Small intestine (tissue), 7 donors: Measurements from ENCODE around the gene HSPA6. TPM values are rescaled to one million over a fixed set of nuclear protein-coding genes. Genes with fewer than 3 reads are reported as not detected.

Experiments used
- DNase-seq, 2 donors: peaks; one replicate each; pipeline versions ENCODE4 v3.0.0 to v3.0.0-alpha.2; 2013
- FAIRE-seq: peaks from 2 replicates; lab custom pipeline; 2012; peaks lifted over from hg19 to GRCh38; lab: Jason Lieb, UNC
- H3K27ac ChIP-seq, 3 donors: one replicate each; pipeline ENCODE4 v1.5.1; 2013; ENCODE audit warnings: low read length in 2 of 3, mild to moderate bottlenecking in 2 of 3, control low read depth in 1 of 3, inconsistent platforms in 1 of 3, low read depth in 1 of 3, moderate library complexity in 1 of 3
- H3K27me3 ChIP-seq, 3 donors: one replicate each; pipeline ENCODE4 v1.6.1; 2013; ENCODE audit warnings: low read length in 3 of 3, inconsistent platforms in 1 of 3; ENCODE audit not compliant: control insufficient read depth in 3 of 3, insufficient read depth in 3 of 3
- H3K36me3 ChIP-seq, 3 donors: one replicate each; pipeline ENCODE4 v1.6.1; 2013; ENCODE audit warnings: low read length in 3 of 3, inconsistent platforms in 1 of 3, low read depth in 1 of 3, mild to moderate bottlenecking in 1 of 3, moderate library complexity in 1 of 3; ENCODE audit not compliant: control insufficient read depth in 3 of 3, insufficient read depth in 2 of 3
- H3K4me1 ChIP-seq, 3 donors: one replicate each; pipeline ENCODE4 v1.6.1; 2013; ENCODE audit warnings: low read length in 2 of 3, inconsistent platforms in 1 of 3, low read depth in 1 of 3, mild to moderate bottlenecking in 1 of 3, moderate library complexity in 1 of 3; ENCODE audit not compliant: control insufficient read depth in 3 of 3, insufficient read depth in 2 of 3
- H3K4me3 ChIP-seq, 3 donors: one replicate each; pipeline ENCODE4 v1.5.1; 2013; ENCODE audit warnings: low read length in 3 of 3, control low read depth in 1 of 3, inconsistent platforms in 1 of 3, low read depth in 1 of 3, mild to moderate bottlenecking in 1 of 3, moderate library complexity in 1 of 3
- H3K9me3 ChIP-seq, 2 donors: one replicate each; pipeline ENCODE4 v1.6.1; 2013; ENCODE audit warnings: low read depth in 1 of 2, low read length in 1 of 2; ENCODE audit not compliant: control insufficient read depth in 2 of 2, insufficient read depth in 1 of 2
- WGBS, 3 donors: extraction: QIAGEN DNeasy Blood & Tissue Kit; methylation state at CpG; one replicate each; pipeline ENCODE4 v1.1.7; 2013; 5-methylcytosine and 5-hydroxymethylcytosine counted together
- polyA plus RNA-seq, 4 donors: library from polyadenylated mRNA; stranded (reverse) in 3 of 4; unstranded in 1 of 4; fragments of 200-250 nt in 3 of 4; fragments of 120-200 nt in 1 of 4; gene quantifications; one replicate each; pipeline versions ENCODE4 v1.2.1 to v1.2.3, GENCODE V29; 2013
- donor health status: healthy with polysubstance abuse.
- donor health status: control.
- donor health status: control.
- donor health status: Bipolar disorder and iron deficiency.
- donor health status: healthy.

Gene HSPA6
- polyA plus RNA-seq, 4 donors: 0.22 to 1.6 (median 0.72) TPM

- Histone ChIP-seq H3K4me1 (peaks cover 0 to 3% (median 0%) of the 10 kb centered on the region in 3 donors), H3K36me3 (no peaks in the 10 kb centered on the region), H3K9me3 (no peaks in the 10 kb centered on the region), H3K27ac (peak overlapping the region in 1 of 3 donors; percentile 32), H3K27me3 (peaks cover 0 to 18% (median 4%) of the 10 kb centered on the region in 3 donors), H3K4me3 (no peak overlapping the region)
- WGBS, 3 donors: 73 to 85% (median 82%) methylated on average over 8 of the region's 8 CpGs
- DNase-seq: no peak
- no peak for FAIRE-seq
These were observed 25.0 kb upstream of the HSPA6 start for GRCh38 chr1:161499099-161500039.

GRCh38 chr1:161501234-161501633 lies 23.1 kb upstream of the HSPA6 start:
- no peak overlapping the region for H3K27ac ChIP-seq
- no peak overlapping the region for H3K4me3 ChIP-seq
- DNase-seq (no peak), FAIRE-seq (no peak)
- WGBS, 3 donors: 82 to 94% (median 86%) methylated on average over 1 of the region's 1 CpG
- H3K9me3 ChIP-seq: no peaks in the 10 kb centered on the region
- peaks cover 0 to 3% (median 0%) of the 10 kb centered on the region in 3 donors for H3K4me1 ChIP-seq
- no peaks in the 10 kb centered on the region for H3K36me3 ChIP-seq
- H3K27me3 ChIP-seq: peaks cover 0 to 15% (median 2%) of the 10 kb centered on the region in 3 donors

- DNase-seq: no peak
- no peak for FAIRE-seq
- H3K36me3 ChIP-seq: no peaks in the 10 kb centered on the region
- H3K4me1 ChIP-seq: peaks cover 0 to 3% (median 0%) of the 10 kb centered on the region in 3 donors
- H3K27me3 ChIP-seq: peaks cover 0 to 17% (median 2%) of the 10 kb centered on the region in 3 donors
- 58 to 74% (median 59%) methylated on average over 4 of the region's 4 CpGs for WGBS, 3 donors
- H3K4me3 ChIP-seq: no peak overlapping the region
- H3K9me3 ChIP-seq: no peaks in the 10 kb centered on the region
- H3K27ac ChIP-seq: no peak overlapping the region
These were observed 22.2 kb upstream of the HSPA6 start for GRCh38 chr1:161502181-161502580.

GRCh38 chr1:161502641-161503393 lies 21.5 kb upstream of the HSPA6 start:
- Histone ChIP-seq H3K4me1 (peaks cover 0 to 3% (median 0%) of the 10 kb centered on the region in 3 donors), H3K27me3 (peaks cover 0 to 17% (median 2%) of the 10 kb centered on the region in 3 donors), H3K27ac (no peak overlapping the region), H3K9me3 (no peaks in the 10 kb centered on the region), H3K4me3 (no peak overlapping the region), H3K36me3 (no peaks in the 10 kb centered on the region)
- no peak for FAIRE-seq
- 60 to 88% (median 70%) methylated on average over 1 of the region's 1 CpG for WGBS, 3 donors
- DNase-seq: no peak

DNA sequence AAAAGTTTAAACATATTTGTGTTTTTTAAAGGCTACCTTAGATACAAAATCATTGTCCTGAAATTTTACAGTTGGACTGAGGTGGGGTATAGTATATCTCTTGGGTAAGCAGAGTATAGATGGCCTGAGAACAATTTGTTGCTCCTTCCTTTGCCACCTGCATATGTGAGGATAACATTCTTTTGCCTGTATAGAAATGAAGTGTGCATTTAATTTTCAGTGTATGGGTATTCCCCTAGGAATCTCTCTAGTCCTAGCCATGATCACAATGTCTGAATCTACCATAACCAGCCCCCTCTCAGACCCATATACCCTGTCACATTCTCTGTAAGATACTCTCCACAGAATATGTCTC lies 21.0 kb upstream of the HSPA6 start:
- Histone ChIP-seq H3K27me3 (peaks cover 0 to 16% (median 2%) of the 10 kb centered on the region in 3 donors), H3K9me3 (no peaks in the 10 kb centered on the region), H3K27ac (no peak overlapping the region), H3K36me3 (no peaks in the 10 kb centered on the region), H3K4me1 (peaks cover 0 to 3% (median 0%) of the 10 kb centered on the region in 3 donors), H3K4me3 (no peak overlapping the region)
- FAIRE-seq: no peak
- DNase-seq: no peak

GRCh38 chr1:161505686-161506085 lies 18.7 kb upstream of the HSPA6 start:
- H3K27me3 ChIP-seq: peaks cover 0 to 11% (median 0%) of the 10 kb centered on the region in 3 donors
- no peaks in the 10 kb centered on the region for H3K36me3 ChIP-seq
- no peaks in the 10 kb centered on the region for H3K9me3 ChIP-seq
- H3K4me1 ChIP-seq: no peaks in the 10 kb centered on the region
- 81 to 91% (median 86%) methylated on average over 6 of the region's 6 CpGs for WGBS, 3 donors
- DNase-seq (no peak), FAIRE-seq (no peak)
- peak overlapping the region in 1 of 3 donors; percentile 72 for H3K27ac ChIP-seq
- no peak overlapping the region for H3K4me3 ChIP-seq

DNA sequence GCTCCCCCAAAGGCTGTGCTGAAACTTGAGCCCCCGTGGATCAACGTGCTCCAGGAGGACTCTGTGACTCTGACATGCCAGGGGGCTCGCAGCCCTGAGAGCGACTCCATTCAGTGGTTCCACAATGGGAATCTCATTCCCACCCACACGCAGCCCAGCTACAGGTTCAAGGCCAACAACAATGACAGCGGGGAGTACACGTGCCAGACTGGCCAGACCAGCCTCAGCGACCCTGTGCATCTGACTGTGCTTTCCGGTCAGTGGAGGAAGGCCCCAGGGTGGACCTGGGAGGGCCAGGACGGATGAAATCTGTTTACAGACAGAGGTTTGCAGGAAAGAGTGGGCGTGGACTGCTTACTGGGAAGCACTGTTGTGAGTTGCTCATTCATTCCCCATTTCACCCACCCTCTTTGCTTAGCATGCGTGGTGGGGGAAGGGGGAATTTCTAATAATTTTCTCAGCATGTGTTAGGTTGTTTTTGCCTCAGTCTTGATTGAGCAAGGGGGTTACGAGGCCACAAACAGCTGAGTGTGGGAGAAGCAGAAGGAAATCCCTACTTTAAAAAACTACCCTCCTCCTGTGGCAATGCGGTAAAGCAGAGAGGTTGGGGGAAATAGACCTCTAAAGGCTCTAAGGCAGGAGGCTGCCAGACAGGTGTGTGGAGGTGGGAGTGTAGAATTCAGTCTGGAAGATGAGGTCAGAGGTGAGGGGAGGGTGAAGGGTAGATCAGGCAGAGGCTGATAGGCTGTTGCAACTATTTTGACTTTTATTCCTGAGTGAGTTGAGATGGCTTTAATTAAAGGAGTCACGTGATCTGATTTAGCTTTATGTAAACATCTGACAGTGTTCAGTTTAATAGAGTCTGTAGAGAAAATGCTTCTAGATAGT lies 17.8 kb upstream of the HSPA6 start:
- Histone ChIP-seq H3K27me3 (peaks cover 0 to 11% (median 0%) of the 10 kb centered on the region in 3 donors), H3K27ac (peak overlapping the region in 1 of 3 donors; percentile 46), H3K36me3 (no peaks in the 10 kb centered on the region), H3K4me3 (no peak overlapping the region), H3K4me1 (no peaks in the 10 kb centered on the region), H3K9me3 (no peaks in the 10 kb centered on the region)
- no peak for DNase-seq
- WGBS, 3 donors: 48 to 56% (median 53%) methylated on average over 11 to 15 of the region's 15 CpGs
- no peak for FAIRE-seq
